Tongue (tissue), 2 donors: ENCODE results near the gene CSKMT. TPM values are rescaled to one million over a fixed set of nuclear protein-coding genes. Genes with fewer than 3 reads are reported as not detected.
"Not testable (repeated sequence)": the region's sequence is repeated elsewhere in the genome, so short reads cannot be mapped to it uniquely, and the experiment has no call there.

Source experiments
- DNase-seq: peaks from one replicate; pipeline ENCODE4 v3.0.0-alpha.2; 2015
- total RNA-seq: library from RNA; depleted of rRNA; stranded (reverse); fragments of >200 nt; gene quantifications from one replicate; pipeline ENCODE4 v1.2.3, GENCODE V29; 2014

CSKMT gene
- total RNA-seq, 1 donor from 2014 or later, result 2.6 TPM

- DNase-seq, result peak; percentile 87
Observed at GRCh38 chr11:62689421-62690183, 24.5 kb downstream of the CSKMT start, which contains the start of gene LRRN4CL. Gene LRRN4CL, minus strand, starts transcription at chr11:62689530. Its CDS starts 1,022 bp downstream, at chr11:62688508.

GRCh38 chr11:62693624-62694023 lies 28.5 kb downstream of the CSKMT start:
- DNase-seq, result not testable (repeated sequence)

GRCh38 chr11:62694455-62695167 lies 29.5 kb downstream of the CSKMT start:
- peak; percentile 89 for DNase-seq

- no peak for DNase-seq
Observed at GRCh38 chr11:62702246-62702645, 37.1 kb downstream of the CSKMT start.

- DNase-seq, result not testable (repeated sequence)
Observed at GRCh38 chr11:62703921-62704320, 38.8 kb downstream of the CSKMT start.

- no peak for DNase-seq
Observed at GRCh38 chr11:62705413-62705812, 40.3 kb downstream of the CSKMT start.

GRCh38 chr11:62705880-62706849 lies 41.1 kb downstream of the CSKMT start:
- DNase-seq, result peak; percentile 97

- DNase-seq, result no peak
Observed at GRCh38 chr11:62706850-62707247, 41.7 kb downstream of the CSKMT start.

- peak; percentile 59 for DNase-seq
Observed at GRCh38 chr11:62707277-62707861, 42.3 kb downstream of the CSKMT start, which contains the start of the genes BSCL2 and GNG3. Gene BSCL2, minus strand, starts transcription at chr11:62707424. Its CDS starts 229 bp downstream, at chr11:62707195. Gene GNG3, plus strand, starts transcription at chr11:62707676. Its CDS starts 620 bp downstream, at chr11:62708296.

- DNase-seq, result no peak
Observed at GRCh38 chr11:62708392-62708791, 43.3 kb downstream of the CSKMT start.

- no peak for DNase-seq
Observed at GRCh38 chr11:62708793-62709192, 43.7 kb downstream of the CSKMT start.

- DNase-seq, result peak; percentile 100
Observed at GRCh38 chr11:62709247-62710000, 44.3 kb downstream of the CSKMT start.

- DNase-seq, result no peak
Observed at GRCh38 chr11:62710001-62710345, 44.9 kb downstream of the CSKMT start.

- no peak for DNase-seq
Observed at GRCh38 chr11:62712276-62712812, 47.2 kb downstream of the CSKMT start.

GRCh38 chr11:62712861-62713260 lies 47.7 kb downstream of the CSKMT start:
- DNase-seq, result no peak

GRCh38 chr11:62713343-62713742 lies 48.2 kb downstream of the CSKMT start:
- DNase-seq, result no peak

- DNase-seq, result no peak
Observed at GRCh38 chr11:62715150-62716130, 50.3 kb downstream of the CSKMT start.

- DNase-seq, result no peak
Observed at GRCh38 chr11:62716206-62716605, 51.1 kb downstream of the CSKMT start.

GRCh38 chr11:62716816-62717215 lies 51.7 kb downstream of the CSKMT start:
- no peak for DNase-seq
